CD4-positive, alpha-beta T cell treated with Interleukin-21 for 1 hour (primary cell): ENCODE results near the gene MTFR2.

Experiments used
- DNase-seq: peaks from one replicate; pipeline ENCODE4 v3.0.0-alpha.2; 2020

Gene MTFR2

GRCh38 chr6:136249811-136250685 lies at the start of gene MTFR2:
TSS of gene MTFR2 (minus strand) at chr6:136250311. CDS start at chr6:136249099, 1,212 bp downstream.
- peak; percentile 98 for DNase-seq

- DNase-seq: no peak
These were observed 44.5 kb upstream of the MTFR2 start for GRCh38 chr6:136294621-136295020.

GRCh38 chr6:136290410-136291010 lies 40.4 kb upstream of the MTFR2 start:
- DNase-seq: peak; percentile 93

GRCh38 chr6:136289579-136290409 lies 39.7 kb upstream of the MTFR2 start, which contains the start of gene BCLAF1:
TSS of gene BCLAF1 (minus strand) at chr6:136289846. CDS start at chr6:136279866, 9,980 bp downstream.
- DNase-seq: peak; percentile 100

GRCh38 chr6:136289327-136289578 lies 39.1 kb upstream of the MTFR2 start:
- peak; percentile 94 for DNase-seq

GRCh38 chr6:136288566-136289326 lies 38.6 kb upstream of the MTFR2 start:
- peak; percentile 98 for DNase-seq

- DNase-seq: peak; percentile 39
These were observed 34.8 kb upstream of the MTFR2 start for GRCh38 chr6:136284909-136285308.

GRCh38 chr6:136282906-136283305 lies 32.8 kb upstream of the MTFR2 start:
- DNase-seq: no peak

GRCh38 chr6:136280032-136280609 lies 30.0 kb upstream of the MTFR2 start:
- no peak for DNase-seq

- no peak for DNase-seq
These were observed 24.0 kb upstream of the MTFR2 start for GRCh38 chr6:136274062-136274461.

- DNase-seq: no peak
These were observed 15.0 kb upstream of the MTFR2 start for GRCh38 chr6:136265101-136265500.

- DNase-seq: no peak
These were observed 12.8 kb upstream of the MTFR2 start for GRCh38 chr6:136262940-136263339.

- DNase-seq: no peak
These were observed 4.8 kb upstream of the MTFR2 start for GRCh38 chr6:136254851-136255466.

- no peak for DNase-seq
These were observed 3.6 kb upstream of the MTFR2 start for GRCh38 chr6:136253734-136254133.

GRCh38 chr6:136252441-136252840 lies 2.3 kb upstream of the MTFR2 start:
- DNase-seq: no peak

- no peak for DNase-seq
These were observed 1.3 kb upstream of the MTFR2 start for GRCh38 chr6:136251394-136251793.

GRCh38 chr6:136250686-136251008 lies 536 bp upstream of the MTFR2 start:
- no peak for DNase-seq

- no peak for DNase-seq
These were observed 775 bp downstream of the MTFR2 start for GRCh38 chr6:136249336-136249735.

GRCh38 chr6:136244061-136244616 lies 6.0 kb downstream of the MTFR2 start:
- no peak for DNase-seq

- no peak for DNase-seq
These were observed 13.4 kb downstream of the MTFR2 start for GRCh38 chr6:136236466-136237293.

GRCh38 chr6:136235233-136235564 lies 14.9 kb downstream of the MTFR2 start:
- DNase-seq: no peak
